SJCRH30 (cell line): ENCODE data around the gene ILKAP. TPM values are rescaled to one million over a fixed set of nuclear protein-coding genes. Genes with fewer than 3 reads are reported as not detected.

Experiments used
- DNase-seq, 2 experiments: peaks; one replicate each; pipeline ENCODE4 v3.0.0-alpha.2; 2015 to 2020
- H3K27ac ChIP-seq: fragments of 250-450 bp; sonication (Bioruptor Pico); 2 replicates; pipeline ENCODE4 v1.5.1; 2020; ENCODE audit warnings: mild to moderate bottlenecking, moderate library complexity
- H3K27me3 ChIP-seq: fragments of 250-450 bp; sonication (Bioruptor Pico); 2 replicates; pipeline ENCODE4 v1.5.1; 2020; ENCODE audit warnings: mild to moderate bottlenecking, moderate library complexity
- H3K36me3 ChIP-seq: fragments of 250-450 bp; sonication (Bioruptor Pico); 2 replicates; pipeline ENCODE4 v1.5.1; 2020; ENCODE audit warnings: mild to moderate bottlenecking, moderate library complexity
- H3K4me1 ChIP-seq: fragments of 250-450 bp; sonication (Bioruptor Pico); 2 replicates; pipeline ENCODE4 v1.5.1; 2020; ENCODE audit warnings: mild to moderate bottlenecking, moderate library complexity
- H3K4me3 ChIP-seq: fragments of 250-450 bp; sonication (Bioruptor Pico); 2 replicates; pipeline ENCODE4 v1.5.1; 2020; ENCODE audit warnings: mild to moderate bottlenecking, moderate library complexity
- H3K9me3 ChIP-seq: fragments of 250-450 bp; sonication (Bioruptor Pico); replicated peaks from 2 replicates; pipeline ENCODE4 v1.5.1; 2020; ENCODE audit warnings: mild to moderate bottlenecking, moderate library complexity
- total RNA-seq: library from RNA; depleted of rRNA; stranded (reverse); fragments of >200 nt; shearing (Covaris generic); gene quantifications from 2 replicates; pipeline ENCODE4 v1.2.3, GENCODE V29; 2014

The ILKAP gene
- total RNA-seq, 1 experiment from 2014 or later = 71.1 TPM

- H3K27ac ChIP-seq = no peak overlapping the region
- H3K9me3 ChIP-seq = no peaks in the 10 kb centered on the region
- no peak for DNase-seq
- H3K4me3 ChIP-seq = no peak overlapping the region
- no peaks in the 10 kb centered on the region for H3K27me3 ChIP-seq
- peaks cover 47% of the 10 kb centered on the region for H3K36me3 ChIP-seq
- peaks cover 2% of the 10 kb centered on the region; the same call in 1 of the 2 replicates for H3K4me1 ChIP-seq
These were observed 34.3 kb downstream of the ILKAP start for GRCh38 chr2:238169048-238169707.

GRCh38 chr2:238168196-238169047 lies 35.1 kb downstream of the ILKAP start:
- Histone ChIP-seq H3K27me3 (no peaks in the 10 kb centered on the region), H3K27ac (no peak overlapping the region), H3K36me3 (peaks cover 40% of the 10 kb centered on the region), H3K4me3 (no peak overlapping the region), H3K4me1 (peaks cover 2% of the 10 kb centered on the region; the same call in 1 of the 2 replicates), H3K9me3 (no peaks in the 10 kb centered on the region)
- DNase-seq = no peak

GRCh38 chr2:238167761-238168160 lies 35.7 kb downstream of the ILKAP start:
- DNase-seq = no peak
- no peak overlapping the region for H3K27ac ChIP-seq
- no peaks in the 10 kb centered on the region for H3K27me3 ChIP-seq
- peaks cover 38% of the 10 kb centered on the region for H3K36me3 ChIP-seq
- H3K4me3 ChIP-seq = no peak overlapping the region
- no peaks in the 10 kb centered on the region for H3K9me3 ChIP-seq
- peaks cover 2% of the 10 kb centered on the region; the same call in 1 of the 2 replicates for H3K4me1 ChIP-seq

- Histone ChIP-seq H3K36me3 (peaks cover 34% of the 10 kb centered on the region), H3K4me1 (peaks cover 2% of the 10 kb centered on the region; the same call in 1 of the 2 replicates), H3K27me3 (no peaks in the 10 kb centered on the region), H3K27ac (no peak overlapping the region), H3K9me3 (no peaks in the 10 kb centered on the region), H3K4me3 (no peak overlapping the region)
- no peak for DNase-seq
These were observed 36.2 kb downstream of the ILKAP start for GRCh38 chr2:238167344-238167715.

GRCh38 chr2:238166391-238167343 lies 36.8 kb downstream of the ILKAP start:
- H3K27me3 ChIP-seq = no peaks in the 10 kb centered on the region
- peaks cover 30% of the 10 kb centered on the region for H3K36me3 ChIP-seq
- no peak for DNase-seq
- H3K4me3 ChIP-seq = no peak overlapping the region
- H3K27ac ChIP-seq = no peak overlapping the region
- peaks cover 2% of the 10 kb centered on the region; the same call in 1 of the 2 replicates for H3K4me1 ChIP-seq
- H3K9me3 ChIP-seq = no peaks in the 10 kb centered on the region

- H3K27ac ChIP-seq = no peak overlapping the region
- peaks cover 20% of the 10 kb centered on the region for H3K36me3 ChIP-seq
- DNase-seq = no peak
- H3K9me3 ChIP-seq = no peaks in the 10 kb centered on the region
- peaks cover 6% of the 10 kb centered on the region for H3K4me1 ChIP-seq
- H3K4me3 ChIP-seq = no peak overlapping the region
- H3K27me3 ChIP-seq = no peaks in the 10 kb centered on the region
These were observed 38.1 kb downstream of the ILKAP start for GRCh38 chr2:238165288-238165921.

GRCh38 chr2:238164906-238165287 lies 38.6 kb downstream of the ILKAP start:
- peaks cover 15% of the 10 kb centered on the region for H3K36me3 ChIP-seq
- peaks cover 6% of the 10 kb centered on the region for H3K4me1 ChIP-seq
- no peaks in the 10 kb centered on the region for H3K27me3 ChIP-seq
- no peak overlapping the region for H3K4me3 ChIP-seq
- no peak for DNase-seq
- no peaks in the 10 kb centered on the region for H3K9me3 ChIP-seq
- no peak overlapping the region for H3K27ac ChIP-seq

GRCh38 chr2:238163481-238164198 lies 39.9 kb downstream of the ILKAP start:
- Histone ChIP-seq H3K4me1 (peaks cover 8% of the 10 kb centered on the region), H3K4me3 (no peak overlapping the region), H3K27ac (no peak overlapping the region), H3K36me3 (peaks cover 3% of the 10 kb centered on the region; the same call in 1 of the 2 replicates), H3K27me3 (no peaks in the 10 kb centered on the region), H3K9me3 (no peaks in the 10 kb centered on the region)
- no peak for DNase-seq

- Histone ChIP-seq H3K36me3 (no peaks in the 10 kb centered on the region), H3K4me1 (peaks cover 8% of the 10 kb centered on the region), H3K27me3 (no peaks in the 10 kb centered on the region), H3K27ac (no peak overlapping the region), H3K9me3 (no peaks in the 10 kb centered on the region), H3K4me3 (no peak overlapping the region)
- no peak for DNase-seq
These were observed 40.6 kb downstream of the ILKAP start for GRCh38 chr2:238162846-238163441.

- H3K27me3 ChIP-seq = no peaks in the 10 kb centered on the region
- no peaks in the 10 kb centered on the region for H3K36me3 ChIP-seq
- H3K27ac ChIP-seq = no peak overlapping the region
- no peak for DNase-seq
- H3K4me1 ChIP-seq = peaks cover 8% of the 10 kb centered on the region
- H3K9me3 ChIP-seq = no peaks in the 10 kb centered on the region
- H3K4me3 ChIP-seq = no peak overlapping the region
These were observed 41.1 kb downstream of the ILKAP start for GRCh38 chr2:238162251-238162845.

GRCh38 chr2:238161291-238162051 lies 42.0 kb downstream of the ILKAP start:
- Histone ChIP-seq H3K9me3 (no peaks in the 10 kb centered on the region), H3K4me3 (no peak overlapping the region), H3K36me3 (no peaks in the 10 kb centered on the region), H3K4me1 (peaks cover 8% of the 10 kb centered on the region), H3K27me3 (no peaks in the 10 kb centered on the region), H3K27ac (no peak overlapping the region)
- DNase-seq = no peak

GRCh38 chr2:238160206-238161129 lies 43.0 kb downstream of the ILKAP start:
- Histone ChIP-seq H3K9me3 (no peaks in the 10 kb centered on the region), H3K27me3 (no peaks in the 10 kb centered on the region), H3K27ac (no peak overlapping the region), H3K4me1 (peaks cover 18% of the 10 kb centered on the region), H3K36me3 (no peaks in the 10 kb centered on the region), H3K4me3 (peak overlapping the region; percentile 59)
- peak; percentile 72 to 81 for DNase-seq
